Body of pancreas (tissue), 4 donors: ENCODE results near the gene FAM83C. TPM values are rescaled to one million over a fixed set of nuclear protein-coding genes. Genes with fewer than 3 reads are reported as not detected.

Source experiments
- ATAC-seq: fragments of 150-250 bp; one replicate; pipeline ENCODE4 v1.9.1; 2016
- DNase-seq, 4 donors: peaks; one replicate each; pipeline ENCODE4 v3.0.0-alpha.2; 2019
- H3K27ac ChIP-seq, 4 donors: fragments of 200-600 bp; sonication (generic); 1 replicate in 3 of 4; 2 replicates in 1 of 4; pipeline versions ENCODE4 v1.5.1 to v1.6.1; 2016 to 2019; ENCODE audit warnings: mild to moderate bottlenecking in 1 of 4, mixed read lengths in 1 of 4, moderate library complexity in 1 of 4
- H3K27me3 ChIP-seq, 2 donors: fragments of 200-600 bp; sonication (generic); one replicate each; pipeline ENCODE4 v1.6.0; 2016; ENCODE audit warnings: mild to moderate bottlenecking in 1 of 2
- H3K36me3 ChIP-seq, 2 donors: fragments of 200-600 bp; sonication (generic); replicated peaks in 1 of 2; 2 replicates each; pipeline ENCODE4 v1.5.1; 2016; ENCODE audit warnings: low read depth in 2 of 2; ENCODE audit not compliant: insufficient read depth in 1 of 2
- H3K4me1 ChIP-seq: fragments of 200-600 bp; sonication (generic); one replicate; pipeline ENCODE4 v1.6.0; 2016
- H3K4me3 ChIP-seq, 2 donors: fragments of 200-600 bp; sonication (generic); 1 replicate in 1 of 2; 2 replicates in 1 of 2; pipeline ENCODE4 v1.5.1; 2016 to 2019
- H3K9me3 ChIP-seq, 3 donors: fragments of 200-600 bp; sonication (generic); 1 replicate in 2 of 3; 2 replicates in 1 of 3; pipeline ENCODE4 v1.5.1; 2016
- CTCF ChIP-seq, 7 experiments: fragments of 450-650 bp in 4 of 7; fragments of 200-600 bp in 3 of 7; sonication (generic) in 3 of 7; IDR thresholded peaks; one replicate each; pipeline ENCODE4 v1.5.1; 2016 to 2019; ENCODE audit warnings: antibody characterized with exemption in 7 of 7
- POLR2A ChIP-seq, 3 donors: fragments of 450-650 bp; IDR thresholded peaks; one replicate each; pipeline ENCODE4 v1.6.1; 2016; ENCODE audit warnings: antibody characterized with exemption in 3 of 3, mild to moderate bottlenecking in 2 of 3
- WGBS, 2 donors: methylation state at CpG; one replicate each; pipeline ENCODE4 v1.1.5; 2017; 5-methylcytosine and 5-hydroxymethylcytosine counted together
- intact Hi-C: fragments of 100-400 bp; cut with DNase I; formaldehyde crosslinking; loops from one replicate; pipeline ENCODE4 v1.15.1; 2023
- total RNA-seq, 2 donors: library from RNA; depleted of rRNA; stranded (reverse); fragments of >200 nt; gene quantifications; one replicate each; pipeline ENCODE4 v1.1.0, GENCODE V29; 2016

The FAM83C gene
- total RNA-seq, 2 donors from 2014 or later: not detected

GRCh38 chr20:35314816-35315631, 22.8 kb upstream of the FAM83C start:
- Histone ChIP-seq H3K4me3 (no peak overlapping the region), H3K36me3 (no peaks in the 10 kb centered on the region), H3K9me3 (no peaks in the 10 kb centered on the region), H3K27me3 (no peaks in the 10 kb centered on the region), H3K27ac (no peak overlapping the region), H3K4me1 (peaks cover 17% of the 10 kb centered on the region)
- DNase-seq (no peak), ATAC-seq (no peak)
- 74 to 79% methylated on average over 3 of the region's 3 CpGs for WGBS, 2 donors
- no peak for TF ChIP-seq CTCF (IDR thresholded peaks at IDR 0.05)
- no peak for TF ChIP-seq POLR2A (IDR thresholded peaks at IDR 0.05)
- intact Hi-C loops: no loop called here

- Histone ChIP-seq H3K27ac (no peak overlapping the region), H3K4me3 (no peak overlapping the region), H3K36me3 (no peaks in the 10 kb centered on the region), H3K4me1 (peaks cover 9% of the 10 kb centered on the region), H3K9me3 (no peaks in the 10 kb centered on the region), H3K27me3 (no peaks in the 10 kb centered on the region)
- WGBS, 2 donors: 84 to 88% methylated on average over 1 of the region's 1 CpG
- TF ChIP-seq POLR2A (IDR thresholded peaks at IDR 0.05) (no peak), CTCF (IDR thresholded peaks at IDR 0.05) (no peak)
- DNase-seq (no peak), ATAC-seq (no peak)
- intact Hi-C loops: no loop called here
These were observed 20.1 kb upstream of the FAM83C start for GRCh38 chr20:35312318-35312717.

- H3K4me1 ChIP-seq: peaks cover 14% of the 10 kb centered on the region
- ATAC-seq: no peak
- H3K36me3 ChIP-seq: no peaks in the 10 kb centered on the region
- DNase-seq: no peak
- intact Hi-C loops: no loop called here
- TF ChIP-seq CTCF (IDR thresholded peaks at IDR 0.05): no peak
- no peak for TF ChIP-seq POLR2A (IDR thresholded peaks at IDR 0.05)
- no peak overlapping the region for H3K4me3 ChIP-seq
- H3K27ac ChIP-seq: no peak overlapping the region
- WGBS, 2 donors: 81 to 86% methylated on average over 5 of the region's 5 CpGs
- H3K27me3 ChIP-seq: no peaks in the 10 kb centered on the region
- H3K9me3 ChIP-seq: no peaks in the 10 kb centered on the region
These were observed 19.6 kb upstream of the FAM83C start for GRCh38 chr20:35311822-35312221.

GRCh38 chr20:35311409-35311808, 19.2 kb upstream of the FAM83C start:
- intact Hi-C loops: no loop called here
- Histone ChIP-seq H3K9me3 (no peaks in the 10 kb centered on the region), H3K27me3 (no peaks in the 10 kb centered on the region), H3K4me3 (no peak overlapping the region), H3K36me3 (no peaks in the 10 kb centered on the region), H3K27ac (no peak overlapping the region), H3K4me1 (peaks cover 16% of the 10 kb centered on the region)
- WGBS, 2 donors: 88 to 96% methylated on average over 2 of the region's 2 CpGs
- ATAC-seq (no peak), DNase-seq (no peak)
- no peak for TF ChIP-seq CTCF (IDR thresholded peaks at IDR 0.05)
- no peak for TF ChIP-seq POLR2A (IDR thresholded peaks at IDR 0.05)
